Natural killer cell (primary cell): ENCODE measurements around the gene CMC2. TPM values are rescaled to one million over a fixed set of nuclear protein-coding genes. Genes with fewer than 3 reads are reported as not detected.

ENCODE experiments used
- ATAC-seq, 3 donors: fragments of 150-1000 bp in 2 of 3; fragments of 200-7000 bp in 1 of 3; cut with Tn5 transposase; 1 replicate in 1 of 3; 2 replicates in 2 of 3; pipeline ENCODE4 v1.10.0; 2021; ENCODE audit warnings: mild to moderate bottlenecking in 2 of 3, moderate library complexity in 2 of 3
- DNase-seq, 2 donors: peaks; one replicate each; pipeline versions ENCODE4 v3.0.0 to v3.0.0-alpha.2; 2013 to 2021; ENCODE audit warnings: mixed read lengths in 1 of 2
- H3K27ac ChIP-seq: one replicate; pipeline ENCODE4 v1.5.1; 2013; ENCODE audit warnings: mild to moderate bottlenecking, low read length
- H3K27me3 ChIP-seq: one replicate; pipeline ENCODE4 v1.6.1; 2013; ENCODE audit warnings: low read length; ENCODE audit not compliant: control insufficient read depth, insufficient read depth
- H3K36me3 ChIP-seq: one replicate; pipeline ENCODE4 v1.6.1; 2013; ENCODE audit warnings: low read length; ENCODE audit not compliant: control insufficient read depth, insufficient read depth
- H3K4me1 ChIP-seq: one replicate; pipeline ENCODE4 v1.6.1; 2013; ENCODE audit warnings: low read length; ENCODE audit not compliant: control insufficient read depth, insufficient read depth
- H3K4me3 ChIP-seq: one replicate; pipeline ENCODE4 v1.5.1; 2013; ENCODE audit warnings: low read length
- H3K9me3 ChIP-seq: one replicate; pipeline ENCODE4 v1.6.1; 2013; ENCODE audit warnings: low read length; ENCODE audit not compliant: control insufficient read depth, insufficient read depth
- H3K27ac Mint-ChIP-seq, 2 donors: one replicate each; pipeline ENCODE4 v1.8.0; 2022; ENCODE audit warnings: mild to moderate bottlenecking in 2 of 2, mixed read lengths in 2 of 2, moderate library complexity in 1 of 2
- H3K27me3 Mint-ChIP-seq, 2 donors: one replicate each; pipeline ENCODE4 v1.8.0; 2022; ENCODE audit warnings: low read depth in 2 of 2, mixed read lengths in 2 of 2
- H3K36me3 Mint-ChIP-seq: one replicate; pipeline ENCODE4 v1.8.0; 2022; ENCODE audit warnings: mixed read lengths
- H3K4me1 Mint-ChIP-seq, 2 donors: one replicate each; pipeline ENCODE4 v1.8.0; 2022; ENCODE audit warnings: mixed read lengths in 2 of 2
- H3K4me3 Mint-ChIP-seq: one replicate; pipeline ENCODE4 v1.8.0; 2022; ENCODE audit warnings: mild to moderate bottlenecking, moderate library complexity, mixed read lengths
- H3K9me3 Mint-ChIP-seq, 2 donors: one replicate each; pipeline ENCODE4 v1.8.0; 2022; ENCODE audit warnings: mixed read lengths in 2 of 2
- CTCF ChIP-seq: fragments of 200-600 bp; IDR thresholded peaks from one replicate; pipeline ENCODE4 v1.8.0; 2022; ENCODE audit warnings: antibody characterized with exemption
- WGBS: methylation state at CpG from one replicate; pipeline ENCODE4 v1.1.7; 2013; ENCODE audit warnings: missing lambda C conversion rate; ENCODE audit not compliant: insufficient coverage; 5-methylcytosine and 5-hydroxymethylcytosine counted together
- intact Hi-C: fragments of 100-400 bp; cut with micrococcal nuclease; formaldehyde crosslinking; loops from one replicate; pipeline ENCODE4 v1.14.2; 2022
- total RNA-seq, 4 donors: library from RNA; stranded (reverse); fragments of 120-200 nt in 1 of 4; gene quantifications; one replicate each; pipeline versions ENCODE4 v1.2.3 to v1.2.4, GENCODE V29; 2013 to 2022

The CMC2 gene
- total RNA-seq, 3 donors from 2014 or later (not counting 1 experiment from before 2014, with no cell fraction given): 52.3 to 63.5 (median 63.2) TPM

GRCh38 chr16:80986557-80986956 lies 20.1 kb downstream of the CMC2 start:
- H3K9me3 ChIP-seq: no peaks in the 10 kb centered on the region
- no peaks in the 10 kb centered on the region for H3K27me3 ChIP-seq
- no peak overlapping the region for H3K4me3 ChIP-seq
- H3K36me3 ChIP-seq: peaks cover 6% of the 10 kb centered on the region
- H3K27ac ChIP-seq: no peak overlapping the region
- intact Hi-C loops: no loop called here
- 77% methylated on average over 2 of the region's 2 CpGs for WGBS
- no peak for TF ChIP-seq CTCF
- peaks cover 2% of the 10 kb centered on the region for H3K36me3 Mint-ChIP-seq
- H3K4me3 Mint-ChIP-seq: no peak overlapping the region
- H3K4me1 Mint-ChIP-seq: peaks cover 17 to 19% of the 10 kb centered on the region in 2 donors
- DNase-seq: no peak
- H3K4me1 ChIP-seq: no peaks in the 10 kb centered on the region
- H3K9me3 Mint-ChIP-seq: no peaks in the 10 kb centered on the region
- ATAC-seq: no peak
- H3K27me3 Mint-ChIP-seq: no peaks in the 10 kb centered on the region
- peak overlapping the region in 1 of 2 donors; percentile 0 for H3K27ac Mint-ChIP-seq

GRCh38 chr16:80985611-80986010 lies 21.1 kb downstream of the CMC2 start:
- Mint-ChIP-seq H3K4me3 (no peak overlapping the region), H3K4me1 (peaks cover 17 to 19% of the 10 kb centered on the region in 2 donors), H3K27ac (no peak overlapping the region), H3K36me3 (no peaks in the 10 kb centered on the region), H3K9me3 (no peaks in the 10 kb centered on the region), H3K27me3 (no peaks in the 10 kb centered on the region)
- Histone ChIP-seq H3K36me3 (peaks cover 1% of the 10 kb centered on the region), H3K9me3 (no peaks in the 10 kb centered on the region), H3K4me3 (no peak overlapping the region), H3K27ac (no peak overlapping the region), H3K4me1 (no peaks in the 10 kb centered on the region), H3K27me3 (no peaks in the 10 kb centered on the region)
- intact Hi-C loops: no loop called here
- no peak for TF ChIP-seq CTCF
- no peak for DNase-seq
- WGBS: 37% methylated on average over 2 of the region's 2 CpGs
- ATAC-seq: no peak

DNA sequence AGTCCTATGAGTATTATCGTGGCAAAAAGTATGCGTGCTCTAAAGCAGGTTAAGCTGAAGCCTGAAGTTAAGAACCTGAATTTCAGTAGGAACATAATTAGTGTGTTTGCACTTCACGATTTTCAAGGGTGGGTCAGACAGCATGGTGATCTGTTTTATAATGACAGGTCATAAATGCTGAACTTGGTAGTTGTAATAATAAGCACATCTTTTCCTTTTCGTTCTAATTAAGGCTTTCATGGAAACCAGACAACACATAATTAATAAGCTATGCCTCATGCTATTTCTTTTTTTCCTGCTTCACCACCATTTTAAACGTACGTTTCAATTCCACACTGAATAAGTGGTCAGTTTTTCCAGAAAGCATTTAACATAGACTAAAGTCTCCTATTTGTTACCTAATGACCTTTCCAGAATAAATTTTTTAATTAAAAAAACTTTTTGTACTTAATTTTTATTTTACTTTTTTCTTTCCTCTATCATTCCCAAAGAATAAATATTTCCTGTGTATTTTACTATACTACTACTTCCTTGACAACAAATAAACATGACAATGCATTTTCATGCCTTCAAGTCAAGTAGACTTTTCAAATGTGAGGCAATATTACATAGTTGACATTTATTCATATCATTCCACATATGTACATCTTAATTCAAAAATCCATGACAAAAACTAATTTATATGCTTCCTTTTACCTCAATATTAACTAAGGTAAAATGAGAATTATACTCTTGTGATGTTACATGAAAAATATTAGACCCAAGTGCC lies 22.4 kb downstream of the CMC2 start:
- TF ChIP-seq CTCF: no peak
- no peak overlapping the region for H3K4me3 ChIP-seq
- H3K36me3 ChIP-seq: peaks cover 7% of the 10 kb centered on the region
- no peaks in the 10 kb centered on the region for H3K9me3 ChIP-seq
- no peak overlapping the region for H3K27ac Mint-ChIP-seq
- no peak overlapping the region for H3K4me3 Mint-ChIP-seq
- no peaks in the 10 kb centered on the region for H3K36me3 Mint-ChIP-seq
- H3K9me3 Mint-ChIP-seq: no peaks in the 10 kb centered on the region
- H3K27me3 ChIP-seq: no peaks in the 10 kb centered on the region
- no peak overlapping the region for H3K27ac ChIP-seq
- ATAC-seq (no peak), DNase-seq (no peak)
- intact Hi-C loops: no loop called here
- no peaks in the 10 kb centered on the region for H3K4me1 ChIP-seq
- WGBS: 97% methylated on average over 6 of the region's 6 CpGs
- peaks cover 13 to 17% of the 10 kb centered on the region in 2 donors for H3K4me1 Mint-ChIP-seq
- no peaks in the 10 kb centered on the region for H3K27me3 Mint-ChIP-seq

GRCh38 chr16:80982646-80983045 lies 24.0 kb downstream of the CMC2 start:
- ATAC-seq: no peak
- no peak overlapping the region for H3K27ac Mint-ChIP-seq
- no peaks in the 10 kb centered on the region for H3K4me1 ChIP-seq
- H3K4me1 Mint-ChIP-seq: peaks cover 11 to 15% of the 10 kb centered on the region in 2 donors
- 73% methylated on average over 4 of the region's 4 CpGs for WGBS
- H3K4me3 Mint-ChIP-seq: no peak overlapping the region
- H3K27ac ChIP-seq: no peak overlapping the region
- TF ChIP-seq CTCF: no peak
- DNase-seq: no peak
- intact Hi-C loops: no loop called here
- no peaks in the 10 kb centered on the region for H3K36me3 Mint-ChIP-seq
- no peak overlapping the region for H3K4me3 ChIP-seq
- H3K27me3 ChIP-seq: no peaks in the 10 kb centered on the region
- H3K9me3 ChIP-seq: no peaks in the 10 kb centered on the region
- H3K9me3 Mint-ChIP-seq: no peaks in the 10 kb centered on the region
- peaks cover 10% of the 10 kb centered on the region for H3K36me3 ChIP-seq
- no peaks in the 10 kb centered on the region for H3K27me3 Mint-ChIP-seq
